Lower leg skin (tissue), 3 donors: ENCODE measurements around the gene IL20RA.

ENCODE experiments used
- CTCF ChIP-seq, 3 donors: fragments of 450-650 bp; IDR thresholded peaks; one replicate each; pipeline ENCODE4 v1.5.1; 2016; ENCODE audit warnings: antibody characterized with exemption in 3 of 3, mild to moderate bottlenecking in 3 of 3, moderate library complexity in 2 of 3
- POLR2A ChIP-seq, 2 donors: fragments of 450-650 bp; IDR thresholded peaks; one replicate each; pipeline ENCODE4 v1.6.1; 2016 to 2017; ENCODE audit warnings: antibody characterized with exemption in 2 of 2, mild to moderate bottlenecking in 1 of 2, moderate library complexity in 1 of 2

GRCh38 chr6:137010128-137010718 is 34.5 kb downstream of the IL20RA start:
- no peak for TF ChIP-seq CTCF (IDR thresholded peaks at IDR 0.05)
- TF ChIP-seq POLR2A (IDR thresholded peaks at IDR 0.05), result no peak
